Erythroblast (primary cell): ENCODE measurements around the gene FRMPD2.

ENCODE experiments used
- GATA1 ChIP-seq: IDR thresholded peaks from 2 replicates; pipeline ENCODE4 v1.6.1; 2011; ENCODE audit warnings: low read depth, mild to moderate bottlenecking, control low read depth, low read length, moderate library complexity
- POLR2A ChIP-seq: IDR thresholded peaks from 2 replicates; pipeline ENCODE4 v1.6.1; 2011; ENCODE audit warnings: mild to moderate bottlenecking, low read length

- TF ChIP-seq POLR2A (no peak), GATA1 (no peak)
Observed at GRCh38 chr10:48307711-48308018, 33.2 kb upstream of the FRMPD2 start.
